Hematopoietic multipotent progenitor cell treated with erythropoietin and hydrocortisone succinate and interleukin-3 and kit ligand, for 4 days (in vitro differentiated cells): ENCODE data around the gene DUSP14.
"Not testable (repeated sequence)": the region's sequence is repeated elsewhere in the genome, so short reads cannot be mapped to it uniquely, and the experiment has no call there.

Experiments used
- DNase-seq: peaks from one replicate; pipeline ENCODE4 v3.0.0-alpha.2; 2015

The DUSP14 gene

GRCh38 chr17:37489197-37490001 is at the start of gene DUSP14:
Gene DUSP14 (plus strand): TSS chr17:37489891. CDS start chr17:37512273, 22,382 bp downstream.
- DNase-seq, result peak; percentile 92

- peak; percentile 5 for DNase-seq
Measured at GRCh38 chr17:37440424-37440823, 49.3 kb upstream of the DUSP14 start.

GRCh38 chr17:37441369-37442014 is 48.2 kb upstream of the DUSP14 start:
- DNase-seq, result not testable (repeated sequence)

GRCh38 chr17:37446027-37446426 is 43.7 kb upstream of the DUSP14 start:
- no peak for DNase-seq

- DNase-seq, result no peak
Measured at GRCh38 chr17:37447641-37448040, 42.0 kb upstream of the DUSP14 start.

- no peak for DNase-seq
Measured at GRCh38 chr17:37450112-37450511, 39.6 kb upstream of the DUSP14 start.

- not testable (repeated sequence) for DNase-seq
Measured at GRCh38 chr17:37457801-37458200, 31.9 kb upstream of the DUSP14 start.

- no peak for DNase-seq
Measured at GRCh38 chr17:37458805-37459204, 30.9 kb upstream of the DUSP14 start.

- no peak for DNase-seq
Measured at GRCh38 chr17:37461668-37462067, 28.0 kb upstream of the DUSP14 start.

GRCh38 chr17:37462492-37462891 is 27.2 kb upstream of the DUSP14 start:
- no peak for DNase-seq

GRCh38 chr17:37463039-37463438 is 26.7 kb upstream of the DUSP14 start:
- DNase-seq, result no peak

- no peak for DNase-seq
Measured at GRCh38 chr17:37465069-37465616, 24.5 kb upstream of the DUSP14 start.

- DNase-seq, result no peak
Measured at GRCh38 chr17:37466471-37466870, 23.2 kb upstream of the DUSP14 start.

- peak; percentile 21 for DNase-seq
Measured at GRCh38 chr17:37470181-37470580, 19.5 kb upstream of the DUSP14 start.

GRCh38 chr17:37475731-37476420 is 13.8 kb upstream of the DUSP14 start:
- peak; percentile 52 for DNase-seq

- DNase-seq, result no peak
Measured at GRCh38 chr17:37476431-37477120, 13.1 kb upstream of the DUSP14 start.

GRCh38 chr17:37478187-37478586 is 11.5 kb upstream of the DUSP14 start:
- DNase-seq, result no peak

GRCh38 chr17:37479025-37479424 is 10.7 kb upstream of the DUSP14 start:
- no peak for DNase-seq

GRCh38 chr17:37480427-37480826 is 9.3 kb upstream of the DUSP14 start:
- DNase-seq, result no peak

- no peak for DNase-seq
Measured at GRCh38 chr17:37481001-37481665, 8.6 kb upstream of the DUSP14 start.

GRCh38 chr17:37483311-37484039 is 6.2 kb upstream of the DUSP14 start:
- no peak for DNase-seq
